ES-I3 (cell line): ENCODE data around the gene PRAMEF13.
"Not testable (repeated sequence)": the region's sequence is repeated elsewhere in the genome, so short reads cannot be mapped to it uniquely, and the experiment has no call there.

Experiments
- H3K36me3 ChIP-seq: 2 replicates; pipeline ENCODE4 v1.6.1; 2013; ENCODE audit warnings: mild to moderate bottlenecking, low read length, control low read depth, moderate library complexity; ENCODE audit not compliant: insufficient read depth
- H3K4me1 ChIP-seq: 2 replicates; pipeline ENCODE4 v1.6.1; 2013; ENCODE audit warnings: mild to moderate bottlenecking, control low read depth, low read length; ENCODE audit not compliant: insufficient read depth
- H3K9ac ChIP-seq: 2 replicates; pipeline ENCODE4 v1.6.1; 2013; ENCODE audit warnings: low read depth, mild to moderate bottlenecking, low read length, moderate library complexity
- H3K9me3 ChIP-seq: 2 replicates; pipeline ENCODE4 v1.6.1; 2013; ENCODE audit warnings: mild to moderate bottlenecking, low read length, moderate library complexity; ENCODE audit not compliant: control insufficient read depth, insufficient read depth

PRAMEF13 gene, protein sequence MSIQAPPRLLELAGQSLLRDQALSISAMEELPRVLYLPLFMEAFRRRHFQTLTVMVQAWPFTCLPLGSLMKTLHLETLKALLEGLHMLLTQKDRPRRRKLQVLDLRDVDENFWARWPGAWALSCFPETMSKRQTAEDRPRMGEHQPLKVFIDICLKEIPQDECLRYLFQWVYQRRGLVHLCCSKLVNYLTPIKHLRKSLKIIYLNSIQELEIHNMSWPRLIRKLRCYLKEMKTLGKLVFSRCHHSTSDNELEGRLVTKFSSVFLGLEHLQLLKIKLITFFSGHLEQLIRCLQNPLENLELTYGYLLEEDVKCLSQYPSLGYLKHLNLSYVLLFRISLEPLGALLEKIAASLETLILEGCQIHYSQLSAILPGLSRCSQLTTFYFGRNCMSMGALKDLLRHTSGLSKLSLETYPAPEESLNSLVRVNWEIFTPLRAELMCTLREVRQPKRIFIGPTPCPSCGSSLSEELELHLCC

DNA sequence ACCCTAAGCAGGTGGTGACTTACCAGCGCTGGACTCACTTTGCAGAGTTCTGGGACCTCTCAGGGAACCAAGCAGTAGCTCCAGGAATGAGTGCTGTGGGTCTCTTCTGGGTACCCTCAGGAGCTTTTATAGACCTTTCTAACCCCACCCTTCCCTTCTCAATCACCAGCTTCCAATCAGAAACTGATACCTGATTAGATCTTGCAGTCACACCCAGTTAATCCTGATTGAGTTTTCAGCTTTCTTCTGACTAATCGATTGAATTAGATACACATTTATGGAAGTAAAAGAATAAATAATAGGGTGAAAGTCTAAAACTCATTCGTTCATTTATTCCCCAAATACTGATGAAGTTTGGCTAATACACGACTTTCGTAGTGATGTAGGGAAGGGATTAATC, at the start of gene PRAMEF13:
Gene PRAMEF13, minus strand, starts transcription at position 101 of the 400 bp plus-strand sequence. CDS start 1,820 bp downstream, outside the sequence.
- H3K9ac ChIP-seq, H3K36me3 ChIP-seq, H3K9me3 ChIP-seq, H3K4me1 ChIP-seq: not testable (repeated sequence)

DNA sequence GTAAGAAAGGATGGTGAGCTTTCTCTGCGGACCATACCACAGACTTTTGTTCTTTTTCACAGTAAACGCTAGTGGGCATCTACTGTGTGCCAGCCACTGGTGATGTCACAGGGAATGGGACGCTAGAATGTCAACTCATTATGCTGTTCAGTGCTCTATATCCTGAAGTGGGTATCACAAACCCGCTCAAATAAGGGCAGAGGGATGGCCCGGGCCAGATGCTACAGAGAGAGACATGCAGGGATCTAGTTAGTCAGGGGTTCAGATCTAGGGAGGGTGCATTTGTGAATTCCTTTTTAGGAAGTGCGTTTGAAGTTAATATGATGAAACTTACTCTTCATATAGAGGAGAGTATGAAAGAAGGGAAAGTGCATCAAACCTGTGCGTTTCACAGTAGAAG, 45.9 kb upstream of the PRAMEF13 start:
- H3K9ac ChIP-seq, H3K4me1 ChIP-seq, H3K9me3 ChIP-seq, H3K36me3 ChIP-seq: not testable (repeated sequence)

DNA sequence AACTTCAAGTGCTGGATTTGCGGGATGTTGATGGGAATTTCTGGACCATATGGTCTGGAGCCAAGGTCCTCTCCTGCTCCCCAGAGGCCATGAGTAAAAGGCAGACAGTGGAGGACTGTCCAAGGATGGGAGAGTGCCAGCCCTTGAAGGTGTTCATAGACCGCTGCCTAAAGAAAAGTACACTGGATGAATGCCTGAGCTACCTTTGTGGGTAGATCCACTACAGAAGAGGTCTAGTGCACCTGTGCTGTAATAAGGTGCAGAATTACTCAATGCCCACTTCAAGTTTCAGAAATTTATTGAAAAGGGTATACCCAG, 45.3 kb upstream of the PRAMEF13 start:
- not testable (repeated sequence) for H3K9me3 ChIP-seq, H3K36me3 ChIP-seq, H3K9ac ChIP-seq, H3K4me1 ChIP-seq

DNA sequence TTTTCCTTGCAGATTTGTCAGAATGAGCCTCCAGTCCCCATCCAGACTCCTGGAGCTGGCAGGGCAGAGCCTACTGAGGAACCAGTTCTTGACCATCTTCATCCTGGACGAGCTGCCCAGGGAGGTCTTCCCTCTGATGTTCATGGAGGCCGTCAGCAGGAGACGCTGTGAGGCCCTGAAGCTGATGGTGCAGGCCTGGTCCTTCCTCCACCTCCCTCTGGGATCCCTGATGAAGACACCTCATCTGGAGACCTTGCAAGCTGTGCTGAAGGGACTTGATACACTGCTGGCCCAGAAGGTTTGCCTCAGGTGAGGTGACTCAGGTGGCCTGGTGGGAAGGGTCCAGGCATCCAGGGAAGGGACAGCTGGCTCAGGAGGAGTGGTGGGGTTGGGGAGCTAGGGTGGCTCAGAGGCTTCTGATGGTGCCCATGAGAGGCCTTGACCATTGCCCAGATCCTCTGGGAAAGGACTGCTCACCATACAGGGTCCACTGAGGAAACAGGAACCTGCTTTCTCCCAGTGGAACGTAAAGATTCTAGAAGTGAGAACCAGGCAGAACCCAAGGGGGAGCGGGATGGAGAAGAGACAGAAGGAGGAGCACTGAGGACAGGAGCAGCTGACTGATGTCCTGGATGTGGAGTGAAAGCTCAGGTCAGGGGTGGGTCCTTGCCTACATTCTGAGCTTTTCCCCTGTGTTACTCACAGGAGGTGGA, 44.8 kb upstream of the PRAMEF13 start:
- not testable (repeated sequence) for H3K9me3 ChIP-seq, H3K4me1 ChIP-seq, H3K9ac ChIP-seq, H3K36me3 ChIP-seq

DNA sequence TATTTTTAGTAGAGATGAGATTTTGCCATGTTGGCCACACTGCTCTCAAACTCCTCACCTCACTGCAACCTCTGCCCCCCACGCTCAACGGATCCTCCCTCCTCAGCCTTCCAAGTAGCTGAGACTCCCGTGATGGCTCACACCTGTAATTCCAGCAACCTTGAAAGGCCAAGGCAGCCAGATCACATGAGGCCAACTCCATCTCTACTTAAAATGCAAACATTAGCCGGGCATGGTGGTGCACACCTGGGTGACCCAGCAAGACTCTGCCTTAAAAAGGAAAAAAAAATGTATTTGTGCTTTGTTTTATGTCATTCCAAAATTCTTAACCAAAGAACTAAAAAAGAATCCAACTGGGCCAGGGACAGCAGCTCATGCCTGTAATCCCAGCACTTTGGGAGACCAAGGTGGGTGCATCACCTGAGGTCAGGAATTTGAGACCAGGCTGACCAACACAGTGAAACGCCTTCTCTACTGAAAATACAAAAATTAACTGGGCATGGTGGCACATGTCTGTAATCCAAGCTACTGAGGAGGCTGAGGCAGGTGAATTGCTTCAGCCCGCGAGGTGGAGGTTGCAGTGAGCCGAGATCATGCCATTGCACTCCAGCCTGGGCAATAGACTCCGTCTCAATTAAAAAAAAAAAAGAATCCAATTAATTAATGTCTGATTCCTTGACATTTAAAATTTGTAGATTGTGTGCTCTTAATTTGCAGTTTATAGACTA, 42.5 kb upstream of the PRAMEF13 start:
- H3K9me3 ChIP-seq, H3K9ac ChIP-seq, H3K36me3 ChIP-seq, H3K4me1 ChIP-seq: not testable (repeated sequence)

DNA sequence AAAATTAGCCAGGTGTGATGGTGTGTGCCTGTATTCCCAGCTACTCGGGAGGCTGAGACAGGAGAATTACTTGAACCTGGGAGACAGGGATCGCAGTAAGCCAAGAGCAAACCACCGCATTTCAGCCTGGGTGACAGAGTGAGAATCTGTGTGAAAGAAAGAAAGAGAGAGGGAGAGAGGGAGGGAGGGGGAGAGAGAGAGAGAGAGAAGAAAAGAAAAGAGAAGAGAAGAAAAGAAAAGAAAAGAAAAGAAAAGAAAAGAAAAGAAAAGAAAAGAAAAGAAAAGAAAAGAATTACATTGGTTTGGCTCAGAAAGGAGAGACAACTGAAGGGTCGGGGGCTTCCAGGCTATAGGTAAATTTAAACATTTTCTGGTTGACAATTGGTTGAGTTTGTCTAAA, 38.4 kb upstream of the PRAMEF13 start:
- not testable (repeated sequence) for H3K36me3 ChIP-seq, H3K4me1 ChIP-seq, H3K9ac ChIP-seq, H3K9me3 ChIP-seq

DNA sequence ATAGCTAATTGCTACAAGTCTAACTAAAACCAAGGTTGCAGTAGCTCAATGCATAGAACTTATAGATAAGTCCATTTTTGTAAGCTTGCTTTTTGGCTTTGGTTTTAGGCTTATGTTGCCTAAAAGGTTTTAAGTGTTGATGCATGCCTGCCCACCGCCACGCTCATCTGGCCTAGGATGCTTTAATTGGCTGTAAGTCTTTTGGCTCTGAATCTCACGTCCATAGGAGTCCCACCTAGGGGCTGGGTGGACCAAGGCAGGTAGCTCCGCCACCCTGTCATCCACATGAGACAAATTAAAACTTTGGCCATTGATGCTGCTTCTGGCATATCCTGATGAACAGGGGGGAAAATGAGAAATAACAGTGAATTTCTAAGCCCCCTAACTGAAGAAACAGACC, 36.4 kb upstream of the PRAMEF13 start:
- not testable (repeated sequence) for H3K9ac ChIP-seq, H3K36me3 ChIP-seq, H3K9me3 ChIP-seq, H3K4me1 ChIP-seq

DNA sequence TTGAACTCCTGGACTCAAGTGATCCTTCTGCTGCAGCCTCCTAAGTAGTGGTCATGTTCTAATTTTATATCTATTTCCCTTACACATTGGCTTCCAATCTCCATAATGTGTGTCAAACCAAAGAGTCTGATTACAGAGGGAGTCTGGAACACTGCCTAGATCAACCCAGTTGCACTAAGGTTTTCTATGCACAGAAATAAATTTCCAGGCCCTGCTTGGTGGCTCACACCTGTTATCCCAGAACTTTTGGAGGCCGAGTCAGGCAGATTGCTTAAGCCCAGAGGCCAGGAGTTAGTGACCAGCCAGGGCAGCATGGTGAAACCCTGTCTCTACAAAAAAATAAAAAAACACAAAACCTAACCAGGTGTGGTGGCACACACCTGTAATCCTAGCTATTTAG, 32.8 kb upstream of the PRAMEF13 start:
- H3K9ac ChIP-seq, H3K4me1 ChIP-seq, H3K9me3 ChIP-seq, H3K36me3 ChIP-seq: not testable (repeated sequence)

DNA sequence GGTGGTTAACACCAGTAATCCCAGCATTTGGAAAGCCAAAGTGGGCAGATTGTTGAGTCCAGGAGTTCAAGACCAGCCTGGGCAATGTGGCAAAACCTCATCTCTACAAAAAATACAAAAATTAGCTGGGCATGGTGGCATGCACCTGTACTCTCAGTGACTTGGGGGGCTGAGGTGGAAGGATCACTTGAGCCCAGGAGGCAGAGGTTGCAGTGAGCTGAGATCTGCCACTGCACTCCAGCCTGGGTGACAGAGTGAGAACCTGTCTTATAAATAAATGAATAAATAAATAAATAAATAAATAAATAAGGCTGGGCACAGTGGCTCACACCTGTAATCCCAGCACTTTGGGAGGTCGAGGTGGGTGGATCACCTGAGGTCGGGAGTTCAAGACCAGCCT, 30.8 kb upstream of the PRAMEF13 start:
- not testable (repeated sequence) for H3K36me3 ChIP-seq, H3K4me1 ChIP-seq, H3K9me3 ChIP-seq, H3K9ac ChIP-seq

DNA sequence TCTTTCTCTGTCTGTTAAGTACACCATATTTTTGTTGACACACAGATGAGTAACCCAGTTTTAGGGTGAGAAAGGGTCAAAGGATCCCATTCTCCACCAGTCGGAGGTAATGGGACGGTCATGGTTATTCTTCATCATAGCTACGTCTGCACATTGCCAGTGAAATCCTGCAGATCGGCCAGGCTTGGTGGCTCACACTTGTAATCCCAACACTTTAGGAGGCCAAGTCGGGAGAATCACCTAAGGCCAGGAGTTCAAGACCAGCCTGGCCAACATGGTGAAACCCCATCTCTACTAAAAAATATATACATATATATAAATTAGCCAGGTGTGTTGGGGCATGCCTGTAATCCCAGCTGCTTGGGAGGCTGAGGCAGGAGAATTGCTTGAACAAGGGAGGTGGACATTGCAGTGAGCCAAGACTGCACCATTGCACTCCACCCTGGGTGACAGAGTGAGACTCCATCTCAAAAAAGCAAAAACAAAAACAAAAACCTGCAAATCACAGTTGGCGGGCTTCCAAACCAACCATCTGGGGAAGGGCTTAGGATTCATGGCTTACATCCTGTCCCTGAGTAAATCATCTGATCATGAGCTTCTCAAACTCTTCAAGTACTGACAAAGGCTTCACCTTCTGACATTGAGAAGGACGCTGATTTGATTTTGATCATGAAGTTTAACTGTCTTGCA, 30.0 kb upstream of the PRAMEF13 start:
- H3K9me3 ChIP-seq, H3K4me1 ChIP-seq, H3K36me3 ChIP-seq, H3K9ac ChIP-seq: not testable (repeated sequence)

DNA sequence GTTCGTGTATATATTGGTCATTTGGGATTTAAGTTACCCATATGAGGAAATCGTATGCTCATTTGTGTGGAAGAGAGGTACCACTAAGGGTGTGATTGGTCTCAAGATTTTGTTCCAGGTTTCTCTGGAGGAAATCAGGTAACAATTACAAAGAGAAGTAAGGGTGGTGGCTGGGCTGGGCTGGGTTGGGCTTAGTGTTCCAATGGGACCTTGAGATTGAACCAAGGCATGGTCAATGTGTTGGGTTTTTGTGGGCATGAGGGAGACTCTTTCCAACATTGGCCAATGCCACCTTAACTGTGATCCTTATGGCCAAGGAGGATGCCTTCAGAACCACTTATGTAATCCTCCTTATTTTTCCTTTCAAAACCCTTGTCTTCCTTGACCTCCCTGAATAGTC, 29.4 kb upstream of the PRAMEF13 start:
- not testable (repeated sequence) for H3K9me3 ChIP-seq, H3K36me3 ChIP-seq, H3K9ac ChIP-seq, H3K4me1 ChIP-seq

DNA sequence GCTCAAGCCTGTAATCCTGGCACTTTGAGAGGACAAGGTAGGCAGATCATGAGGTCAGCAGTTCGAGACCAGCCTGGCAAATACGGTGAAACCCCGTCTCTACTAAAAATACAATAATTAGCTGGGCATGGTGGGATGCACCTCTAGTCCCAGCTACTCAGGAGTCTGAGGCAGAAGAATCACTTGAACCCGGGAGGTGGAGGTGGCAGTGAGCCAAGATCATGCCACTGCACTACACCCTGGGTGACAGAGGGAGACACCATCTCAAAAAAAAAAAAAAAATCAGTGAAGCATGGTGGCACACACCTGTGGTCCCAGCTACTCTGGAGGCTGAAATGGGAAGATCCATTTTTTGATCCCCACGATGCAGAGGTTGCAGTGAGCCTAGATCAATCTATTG, 28.9 kb upstream of the PRAMEF13 start:
- not testable (repeated sequence) for H3K4me1 ChIP-seq, H3K9ac ChIP-seq, H3K9me3 ChIP-seq, H3K36me3 ChIP-seq

DNA sequence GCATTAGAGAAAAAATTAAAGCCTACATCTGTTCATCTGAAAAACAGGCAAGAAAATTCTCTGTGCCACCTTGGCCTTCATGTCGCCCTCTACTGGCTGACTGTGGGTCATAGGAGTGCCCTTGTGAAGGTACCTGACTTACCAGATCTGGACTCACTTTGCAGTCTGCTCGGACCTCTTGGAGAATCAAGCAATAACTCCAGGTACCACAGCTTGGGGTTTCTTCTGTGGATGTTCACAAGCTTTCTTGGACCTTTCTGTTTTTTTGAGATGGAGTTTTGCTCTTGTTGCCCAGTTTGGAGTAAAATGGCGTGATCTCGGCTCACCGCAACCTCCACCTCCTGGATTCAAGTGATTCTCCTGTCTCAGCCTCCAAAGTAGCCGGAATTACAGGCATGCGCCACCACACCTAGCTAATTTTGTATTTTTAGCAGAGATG, 27.2 kb upstream of the PRAMEF13 start:
- Histone ChIP-seq H3K9ac (no peak overlapping the region), H3K36me3 (no peaks in the 10 kb centered on the region), H3K9me3 (no peaks in the 10 kb centered on the region), H3K4me1 (no peaks in the 10 kb centered on the region)

DNA sequence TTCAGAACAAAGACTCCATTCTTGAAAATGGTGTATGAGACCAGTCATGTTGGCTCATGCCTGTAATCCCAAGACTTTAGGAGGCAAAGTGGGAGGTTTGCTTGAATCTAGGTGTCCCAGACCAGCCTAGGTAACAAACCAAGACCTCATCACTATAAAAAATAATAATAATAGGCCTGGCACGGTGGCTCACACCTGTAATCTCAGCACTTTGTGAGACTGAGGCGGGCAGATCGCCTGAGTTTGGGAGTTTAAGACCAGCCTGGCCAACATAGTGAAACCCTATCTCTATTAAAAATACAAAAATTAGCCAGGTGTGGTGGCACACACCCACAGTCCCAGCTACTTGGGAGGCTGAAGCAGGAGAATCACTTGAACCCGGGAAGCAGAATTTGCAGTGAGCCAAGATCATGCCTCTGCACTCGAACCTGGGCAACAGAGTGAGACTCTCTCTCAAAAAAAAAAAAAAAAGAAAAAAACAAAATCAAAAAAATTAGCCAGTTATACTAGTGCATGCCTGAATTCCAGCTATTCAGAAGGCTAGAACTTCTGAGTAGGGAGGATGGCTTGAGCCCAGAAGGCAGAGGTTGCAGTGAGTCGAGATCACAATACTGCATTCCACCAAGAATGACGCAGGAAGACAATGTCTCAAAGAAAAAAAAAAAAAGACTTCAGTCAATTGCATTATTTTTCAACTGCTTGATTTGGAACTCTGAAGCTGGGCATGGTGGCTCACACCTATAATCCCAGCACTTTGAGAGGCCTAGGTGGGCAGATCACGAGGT, 26.3 kb upstream of the PRAMEF13 start:
- H3K9me3 ChIP-seq, H3K4me1 ChIP-seq, H3K9ac ChIP-seq, H3K36me3 ChIP-seq: not testable (repeated sequence)
